Parathyroid adenoma (tissue), 2 donors: ENCODE data around the gene RAB42.

Source experiments
- H2AFZ ChIP-seq: fragments of 300-600 bp; sonication (generic); one replicate; pipeline ENCODE4 v1.7.0; 2017; ENCODE audit warnings: antibody characterized with exemption, mild to moderate bottlenecking
- H3K27ac ChIP-seq: fragments of 300-600 bp; sonication (generic); one replicate; pipeline ENCODE4 v1.7.0; 2017
- H3K27me3 ChIP-seq: fragments of 300-600 bp; sonication (generic); one replicate; pipeline ENCODE4 v1.7.0; 2017; ENCODE audit warnings: low read length; ENCODE audit not compliant: control insufficient read depth, insufficient read depth
- H3K36me3 ChIP-seq: fragments of 300-600 bp; sonication (generic); one replicate; pipeline ENCODE4 v1.7.0; 2017; ENCODE audit warnings: low read length; ENCODE audit not compliant: control insufficient read depth, insufficient read depth
- H3K4me1 ChIP-seq: fragments of 300-600 bp; sonication (generic); one replicate; pipeline ENCODE4 v1.7.0; 2017; ENCODE audit warnings: control low read depth
- H3K4me2 ChIP-seq: fragments of 300-600 bp; sonication (generic); one replicate; pipeline ENCODE4 v1.7.0; 2017; ENCODE audit warnings: low read length
- H3K4me3 ChIP-seq: fragments of 300-600 bp; sonication (generic); one replicate; pipeline ENCODE4 v1.7.0; 2017; ENCODE audit warnings: low read depth, low read length
- H3K79me2 ChIP-seq: fragments of 300-600 bp; sonication (generic); one replicate; pipeline ENCODE4 v1.7.0; 2017; ENCODE audit warnings: control low read depth
- H3K9ac ChIP-seq: fragments of 300-600 bp; sonication (generic); one replicate; pipeline ENCODE4 v1.7.0; 2017; ENCODE audit warnings: mild to moderate bottlenecking
- H3K9me3 ChIP-seq: fragments of 300-600 bp; sonication (generic); one replicate; pipeline ENCODE4 v1.7.0; 2017; ENCODE audit warnings: low read length; ENCODE audit not compliant: control insufficient read depth
- TF ChIP-seq, protein P1 (sequence below): fragments of 300-600 bp; sonication (generic); IDR thresholded peaks from one replicate; pipeline ENCODE4 v1.7.0; 2017; ENCODE audit warnings: antibody characterized with exemption, mild to moderate bottlenecking
- donor health status: primary hyperparathyroidism.

RAB42 gene

GRCh38 chr1:28631713-28632112 is 39.6 kb downstream of the RAB42 start:
- TF ChIP-seq, protein P1, sequence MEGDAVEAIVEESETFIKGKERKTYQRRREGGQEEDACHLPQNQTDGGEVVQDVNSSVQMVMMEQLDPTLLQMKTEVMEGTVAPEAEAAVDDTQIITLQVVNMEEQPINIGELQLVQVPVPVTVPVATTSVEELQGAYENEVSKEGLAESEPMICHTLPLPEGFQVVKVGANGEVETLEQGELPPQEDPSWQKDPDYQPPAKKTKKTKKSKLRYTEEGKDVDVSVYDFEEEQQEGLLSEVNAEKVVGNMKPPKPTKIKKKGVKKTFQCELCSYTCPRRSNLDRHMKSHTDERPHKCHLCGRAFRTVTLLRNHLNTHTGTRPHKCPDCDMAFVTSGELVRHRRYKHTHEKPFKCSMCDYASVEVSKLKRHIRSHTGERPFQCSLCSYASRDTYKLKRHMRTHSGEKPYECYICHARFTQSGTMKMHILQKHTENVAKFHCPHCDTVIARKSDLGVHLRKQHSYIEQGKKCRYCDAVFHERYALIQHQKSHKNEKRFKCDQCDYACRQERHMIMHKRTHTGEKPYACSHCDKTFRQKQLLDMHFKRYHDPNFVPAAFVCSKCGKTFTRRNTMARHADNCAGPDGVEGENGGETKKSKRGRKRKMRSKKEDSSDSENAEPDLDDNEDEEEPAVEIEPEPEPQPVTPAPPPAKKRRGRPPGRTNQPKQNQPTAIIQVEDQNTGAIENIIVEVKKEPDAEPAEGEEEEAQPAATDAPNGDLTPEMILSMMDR: no peak
- H3K4me2 ChIP-seq: no peak overlapping the region

DNA sequence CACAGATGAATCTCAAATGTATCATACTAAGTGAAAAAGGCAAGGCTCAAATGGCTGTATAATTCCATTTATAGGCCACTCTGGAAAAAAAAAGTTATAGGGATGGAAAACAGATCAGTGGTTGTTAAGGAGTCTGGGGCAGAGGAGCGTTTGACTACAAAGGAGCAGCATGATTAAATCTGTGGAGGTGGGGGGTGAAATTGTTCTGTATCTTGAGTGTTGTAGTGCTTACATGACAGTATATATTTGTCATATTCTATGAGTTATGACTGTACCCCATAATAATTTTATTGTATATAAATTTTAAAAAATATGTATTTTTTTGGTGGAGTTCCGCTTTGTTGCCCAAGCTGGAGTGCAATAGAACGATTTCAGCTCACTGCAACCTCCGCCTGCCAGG is 40.5 kb downstream of the RAB42 start:
- no peak overlapping the region for H3K9ac ChIP-seq
- H3K79me2 ChIP-seq: no peaks in the 10 kb centered on the region
- H3K36me3 ChIP-seq: no peaks in the 10 kb centered on the region
- H2AFZ ChIP-seq: no peak overlapping the region
- H3K4me3 ChIP-seq: no peak overlapping the region
- H3K9me3 ChIP-seq: no peaks in the 10 kb centered on the region
- TF ChIP-seq, protein P1: no peak
- no peak overlapping the region for H3K4me2 ChIP-seq
- no peaks in the 10 kb centered on the region for H3K27me3 ChIP-seq
- no peaks in the 10 kb centered on the region for H3K4me1 ChIP-seq
- H3K27ac ChIP-seq: no peak overlapping the region

More at GRCh38 chr1:28631713-28632112, 39.6 kb downstream of the RAB42 start:
- Histone ChIP-seq H2AFZ (no peak overlapping the region), H3K4me3 (no peak overlapping the region), H3K9ac (no peak overlapping the region), H3K36me3 (no peaks in the 10 kb centered on the region), H3K4me1 (no peaks in the 10 kb centered on the region), H3K27ac (no peak overlapping the region), H3K27me3 (no peaks in the 10 kb centered on the region), H3K79me2 (no peaks in the 10 kb centered on the region), H3K9me3 (no peaks in the 10 kb centered on the region)

DNA sequence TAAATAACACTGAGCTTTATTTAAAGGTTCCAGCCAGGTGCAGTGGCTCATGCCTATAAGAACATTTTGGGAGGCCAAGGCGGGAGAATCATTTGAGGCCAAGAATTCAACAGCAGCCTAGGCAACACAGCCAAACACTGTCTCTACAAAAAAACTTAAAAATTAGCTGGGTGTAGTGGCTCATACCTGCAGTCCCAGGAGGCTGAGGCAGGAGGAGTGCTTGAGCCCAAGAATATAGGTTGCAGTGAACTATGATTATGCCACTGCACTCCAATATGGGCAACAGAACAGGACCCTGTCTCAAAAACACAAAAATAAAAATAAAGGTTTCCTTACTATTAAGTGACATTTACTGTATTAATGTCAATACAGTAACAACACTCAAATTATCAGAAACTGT is 48.7 kb downstream of the RAB42 start:
- Histone ChIP-seq H3K27me3 (no peaks in the 10 kb centered on the region), H3K4me3 (no peak overlapping the region), H3K4me1 (peaks cover 3% of the 10 kb centered on the region), H3K36me3 (no peaks in the 10 kb centered on the region), H3K9ac (no peak overlapping the region), H3K9me3 (no peaks in the 10 kb centered on the region), H3K27ac (no peak overlapping the region), H3K4me2 (no peak overlapping the region), H2AFZ (no peak overlapping the region), H3K79me2 (peaks cover 8% of the 10 kb centered on the region)
- TF ChIP-seq, protein P1: no peak

DNA sequence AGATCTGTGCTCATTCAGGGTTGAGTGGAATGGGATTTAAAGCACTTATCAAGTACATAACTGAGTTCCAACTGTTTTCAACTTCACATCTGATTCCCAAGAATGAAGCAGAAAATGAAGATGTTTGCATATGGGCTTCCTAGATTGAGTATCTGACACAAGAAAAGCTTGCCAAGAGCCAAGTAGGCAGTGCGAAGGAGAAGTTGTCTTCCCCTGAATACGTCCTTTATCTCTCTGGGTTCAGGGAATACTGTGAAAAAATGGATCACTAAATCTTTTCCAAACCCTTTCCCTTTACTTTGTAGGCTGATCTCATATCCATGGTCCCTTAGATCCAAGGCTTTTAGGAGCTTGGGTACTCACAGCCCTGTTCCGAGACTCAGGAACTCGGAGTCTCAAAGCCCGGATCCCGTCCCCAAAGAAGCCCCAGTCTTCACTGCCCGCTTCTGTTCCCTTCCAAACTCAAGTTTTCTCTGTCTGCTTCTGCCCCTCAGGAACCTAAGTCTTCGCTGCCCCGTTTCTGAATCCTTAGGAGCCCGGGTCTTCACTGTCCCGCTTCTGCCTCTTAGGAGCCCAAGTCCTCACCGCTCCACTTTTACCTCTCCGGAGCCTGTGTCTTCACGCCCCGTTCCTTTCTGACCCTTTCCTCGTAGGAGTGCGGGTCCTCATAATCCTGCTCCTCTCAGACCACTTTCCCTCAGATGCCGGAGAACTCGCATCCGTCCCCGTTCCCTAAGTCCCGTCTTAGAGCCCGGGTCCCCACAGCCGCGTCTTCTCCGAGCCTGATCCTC is 50.2 kb downstream of the RAB42 start:
- H3K27me3 ChIP-seq: no peaks in the 10 kb centered on the region
- no peaks in the 10 kb centered on the region for H3K36me3 ChIP-seq
- H3K4me3 ChIP-seq: peak overlapping the region; percentile 74
- peak overlapping the region; percentile 93 for H3K4me2 ChIP-seq
- H3K9ac ChIP-seq: no peak overlapping the region
- TF ChIP-seq, protein P1: no peak
- H3K9me3 ChIP-seq: no peaks in the 10 kb centered on the region
- peak overlapping the region; percentile 80 for H2AFZ ChIP-seq
- H3K4me1 ChIP-seq: peaks cover 3% of the 10 kb centered on the region
- peak overlapping the region; percentile 90 for H3K27ac ChIP-seq
- H3K79me2 ChIP-seq: peaks cover 8% of the 10 kb centered on the region
